ENCODE data around the gene C16orf87.
A peak's percentile ranks its signal among the peaks of the same experiment; 100 is the strongest.

C16orf87 gene

DNA sequence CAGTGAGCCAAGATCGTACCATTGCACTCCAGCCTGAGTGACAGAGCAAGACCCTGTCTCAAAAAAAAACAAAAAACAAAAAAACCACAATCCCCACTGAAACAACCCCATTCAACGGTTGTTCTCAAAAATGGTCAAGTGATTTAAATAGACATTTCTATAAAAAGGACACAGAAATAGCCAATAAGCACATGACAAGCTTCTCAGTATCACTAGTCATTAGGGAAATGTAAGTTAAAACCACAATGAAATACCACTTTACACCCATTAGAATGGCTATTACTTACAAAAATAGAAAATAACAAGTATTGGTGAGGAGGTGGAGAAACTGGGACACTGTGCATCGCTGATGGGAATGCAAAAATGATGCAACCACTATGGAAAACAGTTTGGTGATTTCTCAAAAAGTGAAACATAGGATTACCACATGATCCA, 56.2 kb downstream of the C16orf87 start:
- no peak for TF ChIP-seq GATA1 (IDR thresholded peaks at IDR 0.05; ENCODE audit: low read depth, low read length)
- no peak for TF ChIP-seq POLR2A (IDR thresholded peaks at IDR 0.05; ENCODE audit: low read length)
- no peak for DNase-seq

DNA sequence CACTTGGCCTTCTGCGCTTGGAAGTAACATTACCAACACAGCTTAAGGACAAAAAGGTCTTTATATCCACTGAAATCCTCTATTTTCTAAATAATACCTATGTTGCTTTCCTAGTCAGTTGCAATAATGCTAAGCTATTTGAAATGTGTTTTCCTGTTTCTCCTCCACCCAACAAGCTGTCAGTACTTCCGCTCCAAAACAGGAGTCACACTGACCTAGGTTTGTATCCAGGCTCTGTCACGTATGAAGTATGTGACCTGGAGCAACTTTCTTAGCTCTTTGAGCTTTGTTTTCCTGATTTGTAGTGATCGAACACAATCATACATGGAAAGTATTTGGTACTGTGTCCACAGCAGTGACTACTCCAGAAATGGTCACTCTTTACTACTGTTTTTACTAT, 58.5 kb downstream of the C16orf87 start:
- TF ChIP-seq POLR2A (IDR thresholded peaks at IDR 0.05; ENCODE audit: low read length) (no peak), GATA1 (IDR thresholded peaks at IDR 0.05; ENCODE audit: low read depth, low read length) (no peak)
- DNase-seq: no peak

DNA sequence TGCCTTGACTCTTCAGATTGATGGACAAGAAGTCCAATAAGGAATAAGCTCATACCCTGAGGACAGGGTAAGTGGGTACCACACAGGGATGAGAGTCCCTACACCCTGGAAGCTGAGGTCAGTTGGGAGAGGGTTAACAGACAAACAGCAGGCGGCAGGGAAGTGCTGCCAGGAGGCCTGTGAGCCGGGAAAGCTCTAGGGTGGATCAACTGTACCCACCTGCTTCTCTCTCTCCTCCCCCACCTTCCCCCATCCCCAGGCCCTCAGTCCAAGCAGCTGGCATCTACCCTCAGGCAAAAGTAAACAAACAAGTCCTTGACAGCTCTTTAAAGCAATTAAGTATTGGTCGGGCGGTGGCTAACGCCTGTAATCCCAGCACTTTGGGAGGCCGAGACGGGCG, 62.2 kb downstream of the C16orf87 start:
- TF ChIP-seq GATA1 (IDR thresholded peaks at IDR 0.05; ENCODE audit: low read depth, low read length) (no peak), POLR2A (IDR thresholded peaks at IDR 0.05; ENCODE audit: low read length) (no peak)
- no peak for DNase-seq

DNA sequence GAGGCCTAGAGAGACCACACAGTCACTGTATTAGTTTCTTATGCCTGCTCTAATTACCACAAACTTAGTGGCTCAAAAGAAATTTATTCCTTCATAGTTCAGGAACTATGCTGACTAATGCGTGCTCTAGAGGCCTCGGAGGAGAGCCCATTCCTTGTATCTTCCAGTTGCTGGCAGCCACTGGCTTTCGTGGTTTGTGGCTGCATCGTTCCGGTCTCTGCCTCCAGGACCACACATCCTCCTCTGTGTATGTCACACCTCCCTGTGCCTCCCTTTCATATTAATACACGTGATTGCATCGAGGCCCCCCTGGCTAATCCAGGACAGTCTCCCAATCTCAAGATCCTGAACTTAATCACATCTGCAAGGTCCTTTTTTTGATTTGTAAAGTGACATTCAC, 65.9 kb downstream of the C16orf87 start:
- TF ChIP-seq GATA1 (IDR thresholded peaks at IDR 0.05; ENCODE audit: low read depth, low read length) (no peak), POLR2A (IDR thresholded peaks at IDR 0.05; ENCODE audit: low read length) (no peak)

DNA sequence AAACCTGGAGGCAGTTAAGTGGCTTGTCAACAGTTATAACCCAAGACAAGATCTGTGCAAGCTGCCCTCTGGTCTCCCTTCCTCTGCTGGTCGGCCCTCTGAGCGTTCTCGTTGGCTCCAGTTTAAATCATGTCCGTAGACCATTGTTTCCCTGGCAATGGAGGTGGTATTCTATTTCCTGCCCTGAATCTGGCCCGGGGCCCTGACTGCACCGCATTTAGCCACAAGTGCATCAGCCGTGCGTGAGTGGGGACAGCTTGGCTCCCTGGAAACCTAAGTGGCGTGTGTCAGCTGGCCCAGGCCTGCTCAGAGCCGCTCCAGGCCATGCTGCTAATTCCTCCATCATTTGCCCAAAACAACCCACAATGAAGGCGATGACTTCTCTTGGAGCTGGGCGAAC, 67.8 kb downstream of the C16orf87 start:
- DNase-seq: no peak
- TF ChIP-seq POLR2A (IDR thresholded peaks at IDR 0.05; ENCODE audit: low read length) (no peak), GATA1 (IDR thresholded peaks at IDR 0.05; ENCODE audit: low read depth, low read length) (no peak)

More for the DNA sequence above, 65.9 kb downstream of the C16orf87 start:
- DNase-seq: no peak

DNA sequence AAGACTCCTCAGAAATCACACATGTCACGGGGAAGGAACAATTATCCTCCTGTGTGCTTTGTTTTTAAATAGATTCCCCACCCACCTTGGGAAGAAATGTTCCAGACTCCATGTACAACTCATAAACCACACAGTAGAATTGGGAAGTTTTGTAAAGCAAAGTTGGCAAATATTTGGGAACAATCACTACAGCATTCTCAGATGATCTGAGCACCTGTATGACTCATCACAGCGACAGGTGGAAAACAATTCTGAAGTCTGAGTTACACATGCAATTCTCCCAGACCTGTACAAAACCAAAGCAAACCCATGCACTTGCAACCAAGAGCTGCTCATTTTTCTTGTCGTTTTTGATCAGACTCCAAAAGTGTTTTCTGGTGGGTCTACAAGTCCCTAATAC, 68.4 kb downstream of the C16orf87 start:
- DNase-seq: no peak
- TF ChIP-seq POLR2A (IDR thresholded peaks at IDR 0.05; ENCODE audit: low read length): no peak
- TF ChIP-seq GATA1 (IDR thresholded peaks at IDR 0.05; ENCODE audit: low read depth, low read length): no peak

DNA sequence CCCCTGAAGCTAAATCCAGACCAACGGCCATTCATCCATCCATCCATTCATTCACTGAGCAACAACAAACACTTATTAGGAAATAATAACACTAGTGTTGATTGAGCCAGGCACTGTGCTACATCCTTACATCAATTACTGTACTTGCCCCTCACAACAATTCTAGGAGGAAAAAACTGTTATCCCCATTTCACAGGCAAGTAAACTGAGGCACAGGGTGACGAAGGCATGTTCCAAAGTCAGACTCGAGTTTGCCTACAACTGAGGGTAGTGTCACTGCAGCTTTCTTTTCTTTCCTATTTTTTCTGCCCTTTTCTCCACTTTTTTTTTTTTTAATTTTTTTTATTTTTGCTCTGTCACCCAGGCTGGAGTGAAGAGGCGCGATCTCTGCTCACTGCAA, 71.7 kb downstream of the C16orf87 start:
- DNase-seq: no peak
- TF ChIP-seq POLR2A (IDR thresholded peaks at IDR 0.05; ENCODE audit: low read length) (no peak), GATA1 (IDR thresholded peaks at IDR 0.05; ENCODE audit: low read depth, low read length) (no peak)

DNA sequence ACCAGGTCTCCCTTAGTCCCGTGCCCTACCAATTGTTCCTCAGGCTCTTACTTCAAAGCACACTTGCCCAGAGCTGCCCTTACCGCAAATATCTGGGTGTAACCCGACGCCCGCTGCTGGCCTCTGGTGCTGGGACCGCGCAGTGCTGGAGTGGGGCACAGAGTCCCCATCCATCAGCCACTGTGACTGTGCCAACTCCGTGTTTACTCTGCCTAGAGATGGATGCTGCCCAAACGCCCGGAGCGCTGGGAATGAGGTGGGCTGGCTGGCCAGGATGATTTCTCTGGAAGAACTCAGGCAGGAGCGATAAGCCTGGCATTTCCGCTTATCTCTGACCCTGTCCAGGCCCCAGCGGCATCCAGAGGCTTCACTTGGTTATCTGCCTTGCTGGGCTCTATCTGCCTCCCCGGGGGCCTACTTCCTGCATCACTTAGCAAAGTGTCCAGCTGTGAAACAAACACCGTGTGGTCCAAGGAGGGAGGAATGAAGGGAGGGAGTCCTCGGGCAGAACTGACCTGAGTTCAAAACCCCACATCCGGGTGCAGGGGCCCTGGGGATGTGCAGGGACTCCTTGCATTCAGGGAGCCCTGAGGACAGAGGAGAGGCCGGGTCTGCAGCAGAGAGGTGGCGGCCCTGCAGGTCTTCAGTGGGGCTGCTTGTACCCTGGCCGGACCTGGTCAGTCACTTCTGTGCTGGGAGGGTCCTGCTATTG, 73.5 kb downstream of the C16orf87 start:
- DNase-seq: peak in 1 of 2 experiments; percentile 11
- TF ChIP-seq GATA1 (IDR thresholded peaks at IDR 0.05; ENCODE audit: low read depth, low read length): no peak
- no peak for TF ChIP-seq POLR2A (IDR thresholded peaks at IDR 0.05; ENCODE audit: low read length)

DNA sequence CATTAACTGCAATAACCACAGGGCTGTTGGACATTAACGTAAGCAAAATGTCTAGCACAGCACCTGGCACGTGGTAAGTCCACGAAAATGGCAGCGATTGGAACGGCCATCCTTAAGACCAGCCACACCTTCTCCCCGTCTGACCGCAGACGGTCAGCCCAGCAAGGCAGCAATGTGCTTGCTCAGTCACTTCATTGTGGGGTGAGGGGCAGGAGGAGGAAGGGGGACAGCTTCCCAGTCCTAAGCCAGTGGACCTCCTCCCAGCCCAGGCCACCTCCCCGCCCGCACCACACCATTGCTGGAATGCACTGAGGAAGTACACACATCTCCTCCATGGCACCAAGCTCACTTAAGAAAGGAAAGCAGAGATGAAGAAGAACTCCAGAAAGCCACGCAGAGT, 74.2 kb downstream of the C16orf87 start:
- DNase-seq: no peak
- no peak for TF ChIP-seq GATA1 (IDR thresholded peaks at IDR 0.05; ENCODE audit: low read depth, low read length)
- TF ChIP-seq POLR2A (IDR thresholded peaks at IDR 0.05; ENCODE audit: low read length): no peak

DNA sequence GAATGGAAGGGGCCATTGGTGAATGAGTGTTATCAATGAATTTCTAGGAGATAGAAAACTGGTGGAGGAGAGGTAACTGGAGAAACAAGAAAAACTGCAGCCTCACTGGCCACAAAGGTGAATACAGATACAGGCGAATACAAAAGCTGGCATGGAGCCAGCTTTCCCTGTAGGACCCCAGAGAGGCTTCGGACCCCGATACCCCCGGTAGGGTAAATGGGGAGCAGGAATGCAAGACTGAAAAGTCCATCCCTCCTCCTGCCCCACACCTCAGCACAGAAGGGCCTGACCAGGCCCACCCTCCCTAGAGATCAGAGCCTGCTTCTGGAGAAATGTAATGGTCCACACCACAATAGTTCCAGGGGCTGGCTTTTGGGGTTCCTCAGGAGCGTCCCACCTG, 78.0 kb downstream of the C16orf87 start:
- DNase-seq: no peak
- no peak for TF ChIP-seq GATA1 (IDR thresholded peaks at IDR 0.05; ENCODE audit: low read depth, low read length)
- no peak for TF ChIP-seq POLR2A (IDR thresholded peaks at IDR 0.05; ENCODE audit: low read length)

DNA sequence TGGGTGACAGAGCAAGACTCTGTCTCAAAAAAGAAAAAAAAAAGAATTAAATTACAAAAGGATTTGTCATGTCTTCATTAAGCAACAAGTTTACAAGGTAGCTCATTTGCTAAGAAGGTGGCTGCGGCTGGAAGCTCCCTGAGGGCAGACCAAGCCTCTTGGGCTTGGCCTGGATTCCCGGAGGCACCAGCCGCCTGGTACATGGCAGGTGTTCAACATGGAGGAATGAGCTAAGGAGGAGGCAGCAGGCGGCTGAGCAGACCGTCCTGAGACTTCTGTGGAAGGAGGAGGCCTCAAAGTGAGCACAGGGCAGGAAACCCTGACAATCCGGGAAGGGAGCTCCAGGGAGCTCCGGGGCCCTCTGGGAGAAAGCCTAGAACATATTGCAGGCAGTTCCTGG, 79.6 kb downstream of the C16orf87 start:
- TF ChIP-seq POLR2A (IDR thresholded peaks at IDR 0.05; ENCODE audit: low read length): no peak
- no peak for TF ChIP-seq GATA1 (IDR thresholded peaks at IDR 0.05; ENCODE audit: low read depth, low read length)
- no peak for DNase-seq

DNA sequence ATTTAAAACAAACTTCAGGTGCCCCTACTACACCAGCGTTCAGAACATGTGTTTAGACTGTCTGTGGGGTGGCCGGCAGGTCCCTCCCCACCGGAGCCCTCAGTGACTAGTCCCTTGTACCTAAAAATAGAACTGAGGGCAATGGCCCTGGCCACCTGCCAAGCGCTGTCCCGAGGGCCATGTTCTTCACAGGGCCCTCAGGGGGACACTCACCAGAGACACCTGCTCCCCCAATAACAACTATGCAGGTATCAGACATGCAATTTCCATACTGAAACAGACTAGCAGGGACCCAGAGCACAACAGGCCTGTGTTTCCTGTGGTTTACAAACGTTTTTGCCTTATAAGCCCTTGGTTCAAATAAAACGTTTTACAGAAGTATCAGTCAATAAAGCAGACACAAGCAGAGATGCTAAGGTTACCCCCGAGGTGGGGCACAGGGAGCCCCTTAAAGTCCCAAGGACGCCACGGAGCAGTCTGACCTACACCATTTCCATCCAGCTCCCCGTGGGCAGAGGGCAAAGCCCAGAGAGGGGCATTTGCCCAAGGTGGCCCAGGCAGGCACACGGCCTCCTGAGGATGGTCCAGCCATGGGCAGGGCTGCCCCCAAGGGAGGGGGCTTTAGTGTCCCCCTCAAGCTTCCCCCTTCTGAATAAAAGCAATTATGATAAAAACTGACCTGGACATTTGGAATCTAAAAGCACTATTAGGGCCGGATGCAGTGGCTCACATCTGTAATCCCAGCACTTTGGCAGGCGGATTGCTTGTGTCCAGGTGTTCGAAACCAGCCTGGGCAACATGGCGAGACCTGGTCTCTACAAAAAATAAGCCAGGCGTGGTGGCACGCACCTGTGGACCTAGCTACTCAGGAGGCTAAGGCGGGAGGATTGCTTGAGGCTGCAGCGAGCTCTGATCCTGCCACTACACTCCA, 81.9 kb downstream of the C16orf87 start:
- TF ChIP-seq GATA1 (IDR thresholded peaks at IDR 0.05; ENCODE audit: low read depth, low read length) (no peak), POLR2A (IDR thresholded peaks at IDR 0.05; ENCODE audit: low read length) (no peak)
- DNase-seq: peak; percentile 25 to 29

DNA sequence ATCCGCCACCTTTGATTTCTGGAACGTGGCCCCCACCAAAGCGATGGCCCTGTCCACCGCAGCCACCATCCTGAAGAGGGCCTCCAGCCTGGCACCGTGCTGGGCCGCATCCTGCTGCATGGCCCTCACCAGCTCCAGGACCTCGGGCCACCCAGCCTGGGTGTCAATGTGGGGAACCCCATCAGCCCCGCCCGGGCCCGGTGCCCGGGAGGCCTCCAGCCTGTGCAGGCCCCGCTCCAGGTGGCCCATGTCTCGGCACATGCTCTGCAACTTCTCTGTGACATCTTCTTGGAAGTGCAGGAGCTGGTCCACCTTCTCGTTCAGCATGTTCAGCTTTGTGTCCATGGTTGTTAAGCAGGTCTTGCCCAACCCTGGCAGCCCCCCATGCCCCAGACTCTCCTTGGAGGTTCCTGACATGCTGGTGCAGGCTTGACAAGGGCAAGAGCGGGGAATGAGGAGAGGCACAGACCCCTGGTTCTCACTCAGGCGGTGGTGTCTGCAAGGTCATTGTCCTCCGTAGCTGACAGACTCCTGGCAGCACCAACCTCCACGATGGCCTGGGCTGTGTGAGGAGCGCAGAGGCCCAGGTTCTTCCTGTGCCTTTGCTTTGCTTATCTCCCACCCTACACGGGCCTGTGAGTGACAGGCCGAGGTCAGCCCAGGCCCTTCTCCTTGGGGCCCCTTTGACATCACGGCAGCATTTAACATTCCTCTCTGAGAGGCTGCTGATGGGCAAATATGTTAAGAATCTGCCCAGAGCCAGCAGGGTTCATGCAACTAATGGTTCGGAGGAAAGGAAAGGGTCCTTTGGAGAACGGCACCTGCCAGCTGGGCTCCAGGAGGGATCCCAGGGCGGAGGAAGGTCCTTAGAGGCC, 83.0 kb downstream of the C16orf87 start, which contains the start of gene MYLK3:
TSS of gene MYLK3 (minus strand) at position 568 of the 875 bp plus-strand sequence. CDS start at position 417, 151 bp downstream.
- no peak for TF ChIP-seq POLR2A (IDR thresholded peaks at IDR 0.05; ENCODE audit: low read length)
- TF ChIP-seq GATA1 (IDR thresholded peaks at IDR 0.05; ENCODE audit: low read depth, low read length): no peak
- DNase-seq: peak; percentile 50 to 71
